ENCODE results near the gene MAST1.

MAST1 gene

DNA sequence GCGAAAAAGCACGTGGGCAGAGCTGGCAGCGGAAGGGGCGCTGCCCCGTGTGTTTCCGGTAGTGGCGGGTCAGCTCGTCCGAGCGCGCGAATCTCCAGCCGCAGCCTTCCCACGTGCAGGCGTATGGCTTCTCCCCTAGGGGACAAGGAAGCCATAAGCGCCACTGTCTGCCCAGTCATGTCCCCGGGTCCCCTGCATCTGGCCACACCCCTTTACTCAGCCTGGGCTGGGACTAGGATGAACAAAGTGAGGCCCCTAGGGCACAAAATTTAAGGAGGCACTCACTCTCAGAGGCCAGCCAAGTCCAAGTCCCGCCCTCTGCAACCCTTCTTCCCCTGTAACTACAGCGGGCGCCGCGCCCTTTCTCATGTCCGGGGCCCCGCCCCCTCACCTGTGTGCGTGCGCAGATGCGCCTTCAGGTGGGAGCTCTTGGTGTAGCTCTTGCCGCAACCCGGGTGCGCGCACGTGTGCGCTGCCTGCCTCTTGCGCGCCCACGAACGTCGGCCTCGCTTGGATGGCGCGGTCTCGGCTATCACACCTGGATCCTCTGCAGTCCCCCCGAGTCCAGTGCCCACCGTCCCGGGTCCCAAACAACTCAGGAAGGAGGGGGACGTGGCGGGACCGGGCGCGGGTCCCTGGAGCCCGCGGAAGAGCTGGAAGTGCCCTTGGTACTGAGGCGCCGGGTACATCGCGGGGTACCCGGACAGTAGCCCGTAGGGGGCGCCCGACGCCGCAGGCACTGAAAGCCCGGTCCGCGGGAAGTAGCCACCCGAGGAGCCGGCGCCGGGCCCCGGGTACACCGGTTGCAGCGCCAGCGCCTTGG lies 46.8 kb downstream of the MAST1 start:
- Histone ChIP-seq H3K4me2 (ENCODE audit: low read depth, low read length, poor library complexity, severe bottlenecking) (peak overlapping the region; percentile 30), H3K9me2 (replicated peaks; ENCODE audit: low read depth, low read length) (no peaks in the 10 kb centered on the region), H3K9me3 (ENCODE audit: insufficient read depth, low read depth, low read length) (peaks cover 5% of the 10 kb centered on the region; the same call in 1 of the 2 replicates), H2AFZ (ENCODE audit: low read length) (peak overlapping the region; percentile 60; the same call in 1 of the 2 replicates), H3K79me2 (ENCODE audit: insufficient read depth, low read length) (peaks cover 8% of the 10 kb centered on the region; the same call in 1 of the 2 replicates), H3K4me1 (ENCODE audit: insufficient read depth, low read length, poor library complexity, severe bottlenecking) (peaks cover 6% of the 10 kb centered on the region), H3K27me3 (ENCODE audit: insufficient read depth, low read length, poor library complexity, severe bottlenecking) (no peaks in the 10 kb centered on the region), H3K36me3 (ENCODE audit: insufficient read depth, low read length) (no peaks in the 10 kb centered on the region), H3F3A (ENCODE audit: low read depth) (no peaks in the 10 kb centered on the region), H4K20me1 (ENCODE audit: insufficient read depth, low read length, poor library complexity, severe bottlenecking) (no peaks in the 10 kb centered on the region), H3K4me3 (ENCODE audit: low read length, poor library complexity, severe bottlenecking) (peak overlapping the region; percentile 51), H3K9ac (ENCODE audit: low read depth, low read length, poor library complexity, severe bottlenecking) (no peak overlapping the region)
- TF ChIP-seq EZH2phosphoT487 (IDR thresholded peaks at IDR 0.05; ENCODE audit: borderline replicate concordance): no peak
- TF ChIP-seq, protein P1, sequence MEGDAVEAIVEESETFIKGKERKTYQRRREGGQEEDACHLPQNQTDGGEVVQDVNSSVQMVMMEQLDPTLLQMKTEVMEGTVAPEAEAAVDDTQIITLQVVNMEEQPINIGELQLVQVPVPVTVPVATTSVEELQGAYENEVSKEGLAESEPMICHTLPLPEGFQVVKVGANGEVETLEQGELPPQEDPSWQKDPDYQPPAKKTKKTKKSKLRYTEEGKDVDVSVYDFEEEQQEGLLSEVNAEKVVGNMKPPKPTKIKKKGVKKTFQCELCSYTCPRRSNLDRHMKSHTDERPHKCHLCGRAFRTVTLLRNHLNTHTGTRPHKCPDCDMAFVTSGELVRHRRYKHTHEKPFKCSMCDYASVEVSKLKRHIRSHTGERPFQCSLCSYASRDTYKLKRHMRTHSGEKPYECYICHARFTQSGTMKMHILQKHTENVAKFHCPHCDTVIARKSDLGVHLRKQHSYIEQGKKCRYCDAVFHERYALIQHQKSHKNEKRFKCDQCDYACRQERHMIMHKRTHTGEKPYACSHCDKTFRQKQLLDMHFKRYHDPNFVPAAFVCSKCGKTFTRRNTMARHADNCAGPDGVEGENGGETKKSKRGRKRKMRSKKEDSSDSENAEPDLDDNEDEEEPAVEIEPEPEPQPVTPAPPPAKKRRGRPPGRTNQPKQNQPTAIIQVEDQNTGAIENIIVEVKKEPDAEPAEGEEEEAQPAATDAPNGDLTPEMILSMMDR (conservative IDR thresholded peaks at IDR 0.05; ENCODE audit: low read length): peak; percentile 42

DNA sequence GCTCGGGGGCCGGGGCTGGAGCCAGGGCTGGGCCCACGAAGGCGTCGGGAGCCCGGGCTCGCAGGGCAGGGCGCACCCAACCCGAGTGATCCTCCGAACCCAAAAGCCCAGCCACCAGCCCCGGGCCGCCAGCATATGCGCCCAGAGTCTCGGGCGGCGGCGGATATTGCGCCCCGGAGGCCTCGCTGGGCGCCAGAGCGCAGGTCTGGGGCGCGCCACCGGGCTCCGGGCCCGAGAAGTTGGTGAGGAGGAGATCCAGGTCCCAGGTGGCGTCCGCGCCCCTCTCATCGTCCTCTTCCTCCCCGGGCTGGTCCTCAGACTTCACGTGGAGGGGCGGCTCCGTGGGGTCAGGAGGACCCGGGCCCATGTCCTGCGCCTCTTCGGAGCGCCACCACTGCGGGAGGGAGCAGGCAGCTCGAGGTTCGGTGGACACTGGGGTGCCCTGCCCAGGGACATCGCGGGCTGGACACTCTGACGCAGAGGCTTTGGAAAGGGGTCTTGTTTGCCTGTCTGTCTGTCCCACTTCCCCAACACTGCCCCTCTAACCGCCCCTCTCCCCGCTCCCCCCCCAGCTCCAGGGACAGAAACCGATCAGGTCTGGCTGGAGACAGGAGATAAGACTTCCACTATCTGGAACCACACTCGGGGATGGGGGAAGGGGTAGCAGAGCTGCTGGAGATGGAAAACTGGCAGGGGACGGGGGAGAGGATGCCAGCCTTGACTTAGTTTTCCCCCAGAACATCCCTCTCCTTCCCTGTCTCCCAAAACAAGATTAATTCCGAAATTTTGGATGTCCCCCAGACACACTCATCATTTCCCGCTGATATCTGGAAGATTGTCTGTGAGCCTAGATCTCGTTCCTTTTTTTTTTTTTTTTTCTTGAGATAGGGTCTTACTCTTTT lies 47.7 kb downstream of the MAST1 start:
- Histone ChIP-seq H3K79me2 (ENCODE audit: insufficient read depth, low read length) (no peaks in the 10 kb centered on the region), H3K9me3 (ENCODE audit: insufficient read depth, low read depth, low read length) (peaks cover 5% of the 10 kb centered on the region; the same call in 1 of the 2 replicates), H2AFZ (ENCODE audit: low read length) (no peak overlapping the region; the same call in 1 of the 2 replicates), H4K20me1 (ENCODE audit: insufficient read depth, low read length, poor library complexity, severe bottlenecking) (no peaks in the 10 kb centered on the region), H3K9me2 (replicated peaks; ENCODE audit: low read depth, low read length) (no peaks in the 10 kb centered on the region), H3F3A (ENCODE audit: low read depth) (no peaks in the 10 kb centered on the region), H3K27me3 (ENCODE audit: insufficient read depth, low read length, poor library complexity, severe bottlenecking) (no peaks in the 10 kb centered on the region), H3K9ac (ENCODE audit: low read depth, low read length, poor library complexity, severe bottlenecking) (no peak overlapping the region), H3K4me3 (ENCODE audit: low read length, poor library complexity, severe bottlenecking) (no peak overlapping the region), H3K4me2 (ENCODE audit: low read depth, low read length, poor library complexity, severe bottlenecking) (no peak overlapping the region), H3K4me1 (ENCODE audit: insufficient read depth, low read length, poor library complexity, severe bottlenecking) (no peaks in the 10 kb centered on the region), H3K36me3 (ENCODE audit: insufficient read depth, low read length) (no peaks in the 10 kb centered on the region)
- no peak for TF ChIP-seq EZH2phosphoT487 (IDR thresholded peaks at IDR 0.05; ENCODE audit: borderline replicate concordance)
- TF ChIP-seq, protein P1 (conservative IDR thresholded peaks at IDR 0.05; ENCODE audit: low read length): no peak

DNA sequence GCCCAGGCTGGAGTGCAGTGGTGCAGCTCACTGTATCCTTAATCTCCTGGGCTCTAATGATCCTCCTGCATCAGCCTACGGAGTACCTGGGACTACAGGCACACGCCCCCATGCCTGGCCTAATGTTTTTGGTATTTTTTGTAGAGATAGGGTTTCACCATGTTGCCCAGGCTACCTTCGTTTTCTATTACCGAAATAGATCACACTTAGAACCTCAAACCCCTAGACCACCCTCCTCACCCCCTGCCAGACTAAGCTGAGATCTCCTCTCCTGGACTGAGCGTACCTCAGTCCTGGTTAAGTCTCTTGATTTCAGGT lies 48.3 kb downstream of the MAST1 start:
- Histone ChIP-seq H3K79me2 (ENCODE audit: insufficient read depth, low read length) (peaks cover 6% of the 10 kb centered on the region), H3K9ac (ENCODE audit: low read depth, low read length, poor library complexity, severe bottlenecking) (no peak overlapping the region), H3K27me3 (ENCODE audit: insufficient read depth, low read length, poor library complexity, severe bottlenecking) (no peaks in the 10 kb centered on the region), H3K9me3 (ENCODE audit: insufficient read depth, low read depth, low read length) (peaks cover 5% of the 10 kb centered on the region; the same call in 1 of the 2 replicates), H2AFZ (ENCODE audit: low read length) (no peak overlapping the region), H3K4me3 (ENCODE audit: low read length, poor library complexity, severe bottlenecking) (no peak overlapping the region), H3K36me3 (ENCODE audit: insufficient read depth, low read length) (no peaks in the 10 kb centered on the region), H4K20me1 (ENCODE audit: insufficient read depth, low read length, poor library complexity, severe bottlenecking) (peaks cover 5% of the 10 kb centered on the region), H3K4me2 (ENCODE audit: low read depth, low read length, poor library complexity, severe bottlenecking) (no peak overlapping the region), H3K4me1 (ENCODE audit: insufficient read depth, low read length, poor library complexity, severe bottlenecking) (no peaks in the 10 kb centered on the region), H3K9me2 (replicated peaks; ENCODE audit: low read depth, low read length) (no peaks in the 10 kb centered on the region), H3F3A (ENCODE audit: low read depth) (no peaks in the 10 kb centered on the region)
- TF ChIP-seq, protein P1 (conservative IDR thresholded peaks at IDR 0.05; ENCODE audit: low read length): no peak
- TF ChIP-seq EZH2phosphoT487 (IDR thresholded peaks at IDR 0.05; ENCODE audit: borderline replicate concordance): no peak
